NT2/D1 (cell line): Measurements from ENCODE around the gene GDF10.

Experiments
- SUZ12 ChIP-seq: IDR thresholded peaks from 2 replicates; pipeline ENCODE4 v1.6.1; 2011; ENCODE audit not compliant: insufficient read length, insufficient read depth; ENCODE audit errors: extremely low read depth
- YY1 ChIP-seq: IDR thresholded peaks from 2 replicates; pipeline ENCODE4 v1.6.1; 2011; ENCODE audit not compliant: insufficient read length, insufficient read depth
- ZNF274 ChIP-seq: IDR thresholded peaks from 2 replicates; pipeline ENCODE4 v1.6.1; 2011; ENCODE audit warnings: mild to moderate bottlenecking, low read depth, low read length

- TF ChIP-seq YY1 (no peak), ZNF274 (no peak), SUZ12 (no peak)
Observed at GRCh38 chr10:47256751-47257336, 43.2 kb upstream of the GDF10 start.
